Ovary (tissue), 9 donors: ENCODE measurements around the gene CACNA1C. TPM values are rescaled to one million over a fixed set of nuclear protein-coding genes. Genes with fewer than 3 reads are reported as not detected.

Source experiments
- DNase-seq, 5 donors: peaks; one replicate each; pipeline ENCODE4 v3.0.0-alpha.2; 2019 to 2020
- H3K27ac ChIP-seq, 2 donors: fragments of 200-600 bp; one replicate each; pipeline versions ENCODE4 v1.5.1 to v1.8.0; 2019 to 2022
- H3K27me3 ChIP-seq: fragments of 200-600 bp; one replicate; pipeline ENCODE4 v1.8.0; 2022
- H3K36me3 ChIP-seq: fragments of 200-600 bp; sonication (generic); one replicate; pipeline ENCODE4 v1.5.1; 2019
- H3K4me1 ChIP-seq: one replicate; pipeline ENCODE4 v1.8.1; 2013; ENCODE audit warnings: mild to moderate bottlenecking, moderate library complexity; ENCODE audit not compliant: insufficient read depth
- H3K4me3 ChIP-seq: fragments of 200-600 bp; sonication (generic); one replicate; pipeline ENCODE4 v1.5.1; 2017
- H3K9me3 ChIP-seq, 2 donors: fragments of 200-600 bp in 1 of 2; sonication (generic) in 1 of 2; one replicate each; pipeline versions ENCODE4 v1.5.1 to v1.8.1; 2013 to 2019; ENCODE audit warnings: mild to moderate bottlenecking in 1 of 2, moderate library complexity in 1 of 2
- CTCF ChIP-seq, 3 donors: fragments of 450-650 bp in 2 of 3; fragments of 200-600 bp in 1 of 3; IDR thresholded peaks; one replicate each; pipeline versions ENCODE4 v1.5.1 to v1.8.0; 2016 to 2022; ENCODE audit warnings: antibody characterized with exemption in 3 of 3, mild to moderate bottlenecking in 1 of 3
- EP300 ChIP-seq: sonication (generic); formaldehyde crosslinking; IDR thresholded peaks from one replicate; pipeline ENCODE4 v1.6.1; 2017; ENCODE audit warnings: antibody characterized with exemption
- POLR2A ChIP-seq: fragments of 450-650 bp; IDR thresholded peaks from one replicate; pipeline ENCODE4 v1.6.1; 2017; ENCODE audit warnings: antibody characterized with exemption, mild to moderate bottlenecking, moderate library complexity
- WGBS, 3 donors: extraction: QIAGEN DNeasy Blood & Tissue Kit in 1 of 3; methylation state at CpG; one replicate each; pipeline versions ENCODE4 v1.1.5 to v1.1.7; 2013 to 2017; 5-methylcytosine and 5-hydroxymethylcytosine counted together
- intact Hi-C, 4 donors: fragments of 100-400 bp; cut with DNase I; formaldehyde crosslinking; loops; one replicate each; pipeline versions ENCODE4 v1.11.0 to v1.15.1; 2022 to 2023
- polyA plus RNA-seq, 2 donors: library from polyadenylated mRNA; stranded (reverse); fragments of 200-250 nt in 1 of 2; fragments of 350-450 nt in 1 of 2; fragmentation: Illumina TruSeq in 1 of 2; extraction: RNeasy Lipid Tissue Mini Kit (QIAGEN cat#74804) in 1 of 2; gene quantifications; one replicate each; pipeline ENCODE4 v1.2.3, GENCODE V29; 2013 to 2014
- total RNA-seq, 7 donors: library from RNA; depleted of rRNA in 2 of 7; stranded (reverse); fragments of >200 nt in 2 of 7; fragmentation: NEBNext Ultra II Directional in 3 of 7; extraction: Animal tissue kit (Norgen Biotek cat#: 25700) in 3 of 7; gene quantifications; one replicate each; pipeline versions ENCODE4 v1.1.0 to v1.2.4, GENCODE V29; 2016 to 2023
- donor health status: DM: no; HTN: no; CAD: no; lungs with moderate emphysema.
- donor health status: DM: no; HTN: no; CAD: no.
- donor health status: Bipolar disorder and iron deficiency.
- donor health status: DM: yes; HTN: yes; CAD: no.
- donor health status: DM: no; HTN: no; CAD: no.
- donor health status: DM: yes; HTN: yes; CAD: no.

Gene CACNA1C
- total and polyA plus RNA-seq, 9 donors = 2.2 to 8.3 (median 3.7) TPM

GRCh38 chr12:2467447-2468195 lies 414.8 kb downstream of the CACNA1C start:
- DNase-seq = no peak
- WGBS, 3 donors = 96 to 98% (median 97%) methylated on average over 17 of the region's 17 CpGs
- H3K9me3 ChIP-seq = no peaks in the 10 kb centered on the region
- no peaks in the 10 kb centered on the region for H3K36me3 ChIP-seq
- H3K4me1 ChIP-seq = no peaks in the 10 kb centered on the region
- intact Hi-C loops = no loop called here
- no peak overlapping the region for H3K4me3 ChIP-seq
- H3K27me3 ChIP-seq = no peaks in the 10 kb centered on the region
- no peak overlapping the region for H3K27ac ChIP-seq
- TF ChIP-seq CTCF (IDR thresholded peaks at IDR 0.05) = no peak
- no peak for TF ChIP-seq EP300
- TF ChIP-seq POLR2A = no peak

GRCh38 chr12:2475984-2476383 lies 423.2 kb downstream of the CACNA1C start:
- no peak for TF ChIP-seq EP300
- TF ChIP-seq POLR2A = no peak
- TF ChIP-seq CTCF (IDR thresholded peaks at IDR 0.05) = no peak
- Histone ChIP-seq H3K27me3 (no peaks in the 10 kb centered on the region), H3K27ac (no peak overlapping the region), H3K4me3 (no peak overlapping the region), H3K9me3 (no peaks in the 10 kb centered on the region), H3K4me1 (no peaks in the 10 kb centered on the region), H3K36me3 (no peaks in the 10 kb centered on the region)
- intact Hi-C loops = no loop called here
- DNase-seq = no peak
- 73 to 88% (median 73%) methylated on average over 5 of the region's 5 CpGs for WGBS, 3 donors

GRCh38 chr12:2477009-2477766 lies 424.4 kb downstream of the CACNA1C start:
- WGBS, 3 donors = 71 to 80% (median 75%) methylated on average over 8 of the region's 8 CpGs
- Histone ChIP-seq H3K27ac (no peak overlapping the region), H3K27me3 (no peaks in the 10 kb centered on the region), H3K36me3 (no peaks in the 10 kb centered on the region), H3K4me1 (no peaks in the 10 kb centered on the region), H3K4me3 (no peak overlapping the region), H3K9me3 (no peaks in the 10 kb centered on the region)
- TF ChIP-seq POLR2A = no peak
- TF ChIP-seq EP300 = no peak
- no peak for TF ChIP-seq CTCF (IDR thresholded peaks at IDR 0.05)
- intact Hi-C loops = no loop called here
- DNase-seq = no peak

- no peak overlapping the region for H3K4me3 ChIP-seq
- no peaks in the 10 kb centered on the region for H3K4me1 ChIP-seq
- no peaks in the 10 kb centered on the region for H3K27me3 ChIP-seq
- intact Hi-C loops = no loop called here
- H3K9me3 ChIP-seq = no peaks in the 10 kb centered on the region
- H3K27ac ChIP-seq = no peak overlapping the region
- no peak for DNase-seq
- WGBS, 3 donors = 89 to 93% (median 90%) methylated on average over 13 of the region's 13 CpGs
- H3K36me3 ChIP-seq = no peaks in the 10 kb centered on the region
- TF ChIP-seq CTCF (IDR thresholded peaks at IDR 0.05) (no peak), POLR2A (no peak), EP300 (no peak)
Measured at GRCh38 chr12:2479851-2480535, 427.2 kb downstream of the CACNA1C start.
